SK-N-MC (cell line): ENCODE data around the gene HOXA2.

ENCODE experiments used
- EZH2 ChIP-seq: fragments of 200-600 bp; sonication (generic); IDR thresholded peaks from one replicate; pipeline ENCODE4 v1.6.1; 2017; ENCODE audit warnings: antibody characterized with exemption
- POLR2AphosphoS5 ChIP-seq: IDR thresholded peaks from 2 replicates; pipeline ENCODE4 v1.6.1; 2012; ENCODE audit warnings: mild to moderate bottlenecking, low read depth, low read length, borderline replicate concordance

DNA sequence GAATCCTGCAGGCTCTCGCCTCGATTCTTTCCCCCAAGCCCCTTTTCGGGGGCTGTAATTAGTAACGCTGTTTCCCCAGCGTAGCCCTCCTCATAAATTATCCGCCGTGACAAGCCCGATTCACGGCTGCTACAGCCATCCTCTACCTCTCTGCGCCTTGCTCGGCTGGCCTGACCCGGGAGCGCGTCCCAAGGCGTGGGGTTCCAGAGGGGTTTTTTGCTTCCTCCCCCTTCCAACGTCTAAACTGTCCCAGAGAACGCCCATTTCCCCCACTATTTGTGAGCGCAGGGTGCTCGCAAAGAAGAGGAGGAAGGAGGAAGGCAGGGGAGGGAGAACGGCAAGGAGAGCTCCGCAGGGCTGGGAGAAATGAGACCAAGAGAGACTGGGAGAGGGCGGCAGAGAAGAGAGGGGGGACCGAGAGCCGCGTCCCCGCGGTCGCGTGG lies 40.1 kb upstream of the HOXA2 start:
- TF ChIP-seq EZH2 (no peak), POLR2AphosphoS5 (no peak)
